Lower lobe of right lung (tissue), 2 donors: ENCODE results near the gene AMPD2. TPM values are rescaled to one million over a fixed set of nuclear protein-coding genes. Genes with fewer than 3 reads are reported as not detected.

ENCODE experiments used
- ATAC-seq, 2 donors: fragments of 200-7000 bp; cut with Tn5 transposase; one replicate each; pipeline ENCODE4 v1.9.1; 2020 to 2022; ENCODE audit warnings: mild to moderate bottlenecking in 2 of 2, moderate library complexity in 2 of 2
- DNase-seq: peaks from one replicate; pipeline ENCODE4 v3.0.0-alpha.2; 2020
- H3K27ac ChIP-seq: fragments of 200-600 bp; one replicate; pipeline ENCODE4 v1.8.0; 2022
- H3K27me3 ChIP-seq: fragments of 200-600 bp; one replicate; pipeline ENCODE4 v1.8.0; 2022; ENCODE audit warnings: low read depth
- H3K36me3 ChIP-seq: fragments of 200-600 bp; one replicate; pipeline ENCODE4 v1.8.0; 2022; ENCODE audit warnings: mild to moderate bottlenecking
- H3K4me1 ChIP-seq: fragments of 200-600 bp; one replicate; pipeline ENCODE4 v1.8.0; 2022
- H3K4me3 ChIP-seq: fragments of 200-600 bp; one replicate; pipeline ENCODE4 v1.8.0; 2022; ENCODE audit warnings: mild to moderate bottlenecking
- H3K9me3 ChIP-seq: fragments of 200-600 bp; one replicate; pipeline ENCODE4 v1.8.0; 2022
- CTCF ChIP-seq: fragments of 200-600 bp; IDR thresholded peaks from one replicate; pipeline ENCODE4 v1.8.0; 2022; ENCODE audit warnings: antibody characterized with exemption, mild to moderate bottlenecking
- intact Hi-C: fragments of 100-400 bp; cut with DNase I; formaldehyde crosslinking; loops from one replicate; pipeline ENCODE4 v1.11.0; 2022
- total RNA-seq: library from RNA; stranded (reverse); fragmentation: NEBNext Ultra II Directional; extraction: Animal tissue kit (Norgen Biotek cat#: 25700); gene quantifications from one replicate; pipeline ENCODE4 v1.2.1, GENCODE V29; 2021
- donor health status: DM: no; HTN: yes; CAD: no; lungs with severe emphysema.

The AMPD2 gene
- total RNA-seq, 1 donor from 2014 or later, result 55.9 TPM

- no peak for DNase-seq
- Histone ChIP-seq H3K27me3 (no peaks in the 10 kb centered on the region), H3K9me3 (no peaks in the 10 kb centered on the region), H3K4me1 (peaks cover 53% of the 10 kb centered on the region), H3K36me3 (no peaks in the 10 kb centered on the region), H3K27ac (peak overlapping the region; percentile 59), H3K4me3 (no peak overlapping the region)
- ATAC-seq, result peak in 1 of 2 donors; percentile 4
- intact Hi-C loops, result no loop called here
- no peak for TF ChIP-seq CTCF
Measured at GRCh38 chr1:109617291-109617801, 2.3 kb upstream of the AMPD2 start.

GRCh38 chr1:109618661-109619575 is 719 bp upstream of the AMPD2 start:
- ATAC-seq, result no peak
- peaks cover 69% of the 10 kb centered on the region for H3K4me1 ChIP-seq

GRCh38 chr1:109620401-109620791 is 759 bp downstream of the AMPD2 start:
- TF ChIP-seq CTCF, result no peak
- DNase-seq (no peak), ATAC-seq (peak; percentile 22 to 57)
- Histone ChIP-seq H3K27ac (peak overlapping the region; percentile 87), H3K4me3 (peak overlapping the region; percentile 85), H3K9me3 (no peaks in the 10 kb centered on the region), H3K27me3 (no peaks in the 10 kb centered on the region), H3K36me3 (no peaks in the 10 kb centered on the region), H3K4me1 (peaks cover 70% of the 10 kb centered on the region)
- intact Hi-C loops, result no loop called here

More at GRCh38 chr1:109618661-109619575, 719 bp upstream of the AMPD2 start:
- no peak for TF ChIP-seq CTCF
- H3K36me3 ChIP-seq, result no peaks in the 10 kb centered on the region
- peak overlapping the region; percentile 87 for H3K27ac ChIP-seq
- no peaks in the 10 kb centered on the region for H3K9me3 ChIP-seq
- intact Hi-C loops, result no loop called here
- no peaks in the 10 kb centered on the region for H3K27me3 ChIP-seq
- H3K4me3 ChIP-seq, result peak overlapping the region; percentile 85
- no peak for DNase-seq

- Histone ChIP-seq H3K36me3 (no peaks in the 10 kb centered on the region), H3K4me1 (peaks cover 68% of the 10 kb centered on the region), H3K27me3 (no peaks in the 10 kb centered on the region), H3K4me3 (peak overlapping the region; percentile 85), H3K9me3 (no peaks in the 10 kb centered on the region), H3K27ac (peak overlapping the region; percentile 87)
- intact Hi-C loops, result no loop called here
- no peak for TF ChIP-seq CTCF
- peak; percentile 86 to 87 for ATAC-seq
- peak; percentile 97 for DNase-seq
Measured at GRCh38 chr1:109620841-109621286, 1.2 kb downstream of the AMPD2 start.

- intact Hi-C loops, result no loop called here
- peaks cover 61% of the 10 kb centered on the region for H3K4me1 ChIP-seq
- no peak for TF ChIP-seq CTCF
- DNase-seq (no peak), ATAC-seq (no peak)
- peak overlapping the region; percentile 85 for H3K4me3 ChIP-seq
- H3K36me3 ChIP-seq, result peaks cover 6% of the 10 kb centered on the region
- H3K27ac ChIP-seq, result peak overlapping the region; percentile 87
- no peaks in the 10 kb centered on the region for H3K27me3 ChIP-seq
- H3K9me3 ChIP-seq, result no peaks in the 10 kb centered on the region
Measured at GRCh38 chr1:109621379-109622136, 1.9 kb downstream of the AMPD2 start.
